Hepatocyte (in vitro differentiated cells): ENCODE results near the gene SYT7. TPM values are rescaled to one million over a fixed set of nuclear protein-coding genes. Genes with fewer than 3 reads are reported as not detected.
"Not testable (repeated sequence)": the region's sequence is repeated elsewhere in the genome, so short reads cannot be mapped to it uniquely, and the experiment has no call there.

ENCODE experiments used
- DNase-seq: peaks from one replicate; pipeline ENCODE4 v3.0.0-alpha.2; 2016; ENCODE audit warnings: low spot score
- H2AFZ ChIP-seq: fragments of 200-600 bp; sonication (generic); 2 replicates; pipeline ENCODE4 v1.6.0; 2016; ENCODE audit warnings: antibody characterized with exemption, mild to moderate bottlenecking
- H3K27ac ChIP-seq: fragments of 200-600 bp; sonication (generic); 2 replicates; pipeline ENCODE4 v1.5.1; 2016; ENCODE audit warnings: mild to moderate bottlenecking
- H3K27me3 ChIP-seq: fragments of 200-600 bp; sonication (generic); 2 replicates; pipeline ENCODE4 v1.6.1; 2016
- H3K36me3 ChIP-seq: fragments of 200-600 bp; sonication (generic); replicated peaks from 2 replicates; pipeline ENCODE4 v1.5.1; 2016; ENCODE audit warnings: low read depth; ENCODE audit not compliant: insufficient read depth
- H3K4me1 ChIP-seq: fragments of 200-600 bp; sonication (generic); 2 replicates; pipeline ENCODE4 v1.5.1; 2016; ENCODE audit warnings: mild to moderate bottlenecking, moderate library complexity; ENCODE audit not compliant: insufficient read depth
- H3K4me2 ChIP-seq: fragments of 200-600 bp; sonication (generic); 2 replicates; pipeline ENCODE4 v1.6.0; 2016
- H3K4me3 ChIP-seq: fragments of 200-600 bp; sonication (generic); 2 replicates; pipeline ENCODE4 v1.5.1; 2016; ENCODE audit warnings: mild to moderate bottlenecking
- H3K79me2 ChIP-seq: fragments of 200-600 bp; sonication (generic); 2 replicates; pipeline ENCODE4 v1.6.0; 2017; ENCODE audit warnings: mild to moderate bottlenecking
- H3K9me2 ChIP-seq: fragments of 200-600 bp; sonication (generic); replicated peaks from 2 replicates; pipeline ENCODE4 v1.6.0; 2017; ENCODE audit warnings: mild to moderate bottlenecking; ENCODE audit not compliant: insufficient read depth
- H3K9me3 ChIP-seq: fragments of 200-600 bp; sonication (generic); 2 replicates; pipeline ENCODE4 v1.5.1; 2016; ENCODE audit warnings: low read depth, mild to moderate bottlenecking
- H4K20me1 ChIP-seq: fragments of 200-600 bp; sonication (generic); 2 replicates; pipeline ENCODE4 v1.6.0; 2016; ENCODE audit warnings: mild to moderate bottlenecking; ENCODE audit not compliant: insufficient read depth, poor library complexity, severe bottlenecking
- CTCF ChIP-seq: fragments of 200-600 bp; sonication (generic); IDR thresholded peaks from 2 replicates; pipeline ENCODE4 v1.5.1; 2016; ENCODE audit warnings: antibody characterized with exemption, mild to moderate bottlenecking; ENCODE audit not compliant: poor library complexity
- EZH2 ChIP-seq: fragments of 200-600 bp; sonication (generic); IDR thresholded peaks from 2 replicates; pipeline ENCODE4 v1.6.1; 2016; ENCODE audit warnings: antibody characterized with exemption, mild to moderate bottlenecking, borderline replicate concordance
- EZH2phosphoT487 ChIP-seq: fragments of 200-600 bp; sonication (generic); IDR thresholded peaks from one replicate; pipeline ENCODE4 v1.6.1; 2018; ENCODE audit warnings: antibody characterized with exemption, mild to moderate bottlenecking, low read depth, moderate library complexity; ENCODE audit not compliant: unreplicated experiment, severe bottlenecking
- WGBS: methylation state at CpG from one replicate; pipeline ENCODE4 v1.1.6; 2016; ENCODE audit warnings: low lambda C conversion rate; ENCODE audit errors: missing lambda C conversion rate; 5-methylcytosine and 5-hydroxymethylcytosine counted together
- polyA plus RNA-seq: library from polyadenylated mRNA; unstranded; fragments of >200 nt; fragmentation: Nextera tagmentation; extraction: Ambion mirVana; gene quantifications from 2 replicates; pipeline ENCODE4 v1.2.1, GENCODE V29; 2016
- total RNA-seq: library from RNA; depleted of rRNA; stranded (reverse); fragments of >200 nt; gene quantifications from 2 replicates; pipeline ENCODE4 v1.2.3, GENCODE V29; 2014

Gene SYT7
- total and polyA plus RNA-seq, 2 experiments from 2014 or later, result 11.3 to 15.5 TPM

GRCh38 chr11:61618978-61619377 lies 38.1 kb upstream of the SYT7 start:
- Histone ChIP-seq H3K36me3 (no peaks in the 10 kb centered on the region), H3K4me3 (no peak overlapping the region), H3K4me2 (no peak overlapping the region), H3K4me1 (no peaks in the 10 kb centered on the region), H3K9me2 (no peaks in the 10 kb centered on the region), H3K79me2 (no peaks in the 10 kb centered on the region), H3K27me3 (no peaks in the 10 kb centered on the region), H4K20me1 (no peaks in the 10 kb centered on the region), H3K9me3 (no peaks in the 10 kb centered on the region), H3K27ac (no peak overlapping the region), H2AFZ (no peak overlapping the region)
- DNase-seq, result no peak
- WGBS, result 28% methylated on average over 5 of the region's 5 CpGs
- TF ChIP-seq EZH2 (no peak), EZH2phosphoT487 (no peak), CTCF (no peak)

GRCh38 chr11:61617515-61617914 lies 36.6 kb upstream of the SYT7 start:
- TF ChIP-seq CTCF (no peak), EZH2 (no peak), EZH2phosphoT487 (no peak)
- H4K20me1 ChIP-seq, result no peaks in the 10 kb centered on the region
- no peak overlapping the region for H3K27ac ChIP-seq
- H3K9me3 ChIP-seq, result no peaks in the 10 kb centered on the region
- WGBS, result 97% methylated on average over 4 of the region's 4 CpGs
- no peak overlapping the region for H3K4me3 ChIP-seq
- H3K79me2 ChIP-seq, result no peaks in the 10 kb centered on the region
- no peak overlapping the region for H2AFZ ChIP-seq
- H3K27me3 ChIP-seq, result no peaks in the 10 kb centered on the region
- H3K4me1 ChIP-seq, result no peaks in the 10 kb centered on the region
- no peak overlapping the region for H3K4me2 ChIP-seq
- DNase-seq, result no peak
- no peaks in the 10 kb centered on the region for H3K36me3 ChIP-seq
- H3K9me2 ChIP-seq, result no peaks in the 10 kb centered on the region

- H3K27me3 ChIP-seq, result no peaks in the 10 kb centered on the region
- TF ChIP-seq CTCF (no peak), EZH2phosphoT487 (no peak), EZH2 (no peak)
- no peak overlapping the region for H3K4me3 ChIP-seq
- no peaks in the 10 kb centered on the region for H3K79me2 ChIP-seq
- no peak for DNase-seq
- no peak overlapping the region for H3K27ac ChIP-seq
- 87% methylated on average over 2 of the region's 2 CpGs for WGBS
- H3K9me3 ChIP-seq, result no peaks in the 10 kb centered on the region
- H4K20me1 ChIP-seq, result no peaks in the 10 kb centered on the region
- no peaks in the 10 kb centered on the region for H3K9me2 ChIP-seq
- H3K4me2 ChIP-seq, result no peak overlapping the region
- no peak overlapping the region for H2AFZ ChIP-seq
- H3K36me3 ChIP-seq, result no peaks in the 10 kb centered on the region
- H3K4me1 ChIP-seq, result no peaks in the 10 kb centered on the region
Measured at GRCh38 chr11:61616434-61616833, 35.6 kb upstream of the SYT7 start.

GRCh38 chr11:61614782-61615181 lies 33.9 kb upstream of the SYT7 start:
- not testable (repeated sequence) for H3K4me1 ChIP-seq, H3K4me3 ChIP-seq, H4K20me1 ChIP-seq, H3K9me2 ChIP-seq, H3K27ac ChIP-seq, H3K9me3 ChIP-seq, H3K4me2 ChIP-seq, DNase-seq, H2AFZ ChIP-seq, H3K27me3 ChIP-seq, H3K36me3 ChIP-seq, H3K79me2 ChIP-seq
- WGBS, result 77% methylated on average over 6 of the region's 6 CpGs
